Peyer's patch (tissue), 4 donors: ENCODE data around the gene DNAJB4.

Experiments used
- CTCF ChIP-seq, 6 experiments: fragments of 450-650 bp in 4 of 6; fragments of 200-600 bp in 2 of 6; sonication (generic) in 1 of 6; IDR thresholded peaks; one replicate each; pipeline ENCODE4 v1.5.1; 2017 to 2019; ENCODE audit warnings: antibody characterized with exemption in 6 of 6, mild to moderate bottlenecking in 3 of 6, moderate library complexity in 1 of 6
- POLR2A ChIP-seq, 2 donors: fragments of 450-650 bp; IDR thresholded peaks; one replicate each; pipeline ENCODE4 v1.5.1; 2017; ENCODE audit warnings: antibody characterized with exemption in 2 of 2, mild to moderate bottlenecking in 2 of 2, moderate library complexity in 2 of 2

- TF ChIP-seq CTCF (IDR thresholded peaks at IDR 0.05) (no peak), POLR2A (IDR thresholded peaks at IDR 0.05) (no peak)
Measured at GRCh38 chr1:78032996-78033796, 28.5 kb downstream of the DNAJB4 start.
